Neuronal stem cell (in vitro differentiated cells): ENCODE results near the gene TCF4.

Source experiments
- DNase-seq: peaks from one replicate; pipeline ENCODE4 v3.0.0-alpha.2; 2013; ENCODE audit warnings: low spot score
- H2AFZ ChIP-seq: one replicate; pipeline ENCODE4 v1.6.1; 2013; ENCODE audit warnings: mild to moderate bottlenecking, low read length, inconsistent platforms
- H2AK5ac ChIP-seq: 2 replicates; pipeline ENCODE4 v1.6.1; 2013; ENCODE audit warnings: low read depth, mild to moderate bottlenecking, inconsistent platforms, low read length, moderate library complexity, mixed read lengths
- H2BK120ac ChIP-seq: 2 replicates; pipeline ENCODE4 v1.6.1; 2013; ENCODE audit warnings: low read depth, mild to moderate bottlenecking, inconsistent platforms, low read length, moderate library complexity, mixed read lengths
- H2BK12ac ChIP-seq: one replicate; pipeline ENCODE4 v1.6.1; 2013; ENCODE audit warnings: low read length, inconsistent platforms
- H2BK15ac ChIP-seq: 2 replicates; pipeline ENCODE4 v1.6.1; 2013; ENCODE audit warnings: mild to moderate bottlenecking, low read length, inconsistent platforms, mixed read lengths
- H2BK5ac ChIP-seq: one replicate; pipeline ENCODE4 v1.6.1; 2013; ENCODE audit warnings: inconsistent platforms, mild to moderate bottlenecking, low read length, moderate library complexity
- H3K14ac ChIP-seq: one replicate; pipeline ENCODE4 v1.6.1; 2013; ENCODE audit warnings: low read length, inconsistent platforms
- H3K18ac ChIP-seq: 2 replicates; pipeline ENCODE4 v1.6.1; 2013; ENCODE audit warnings: low read length, inconsistent platforms
- H3K23ac ChIP-seq: 2 replicates; pipeline ENCODE4 v1.6.1; 2013; ENCODE audit warnings: low read depth, mild to moderate bottlenecking, mixed read lengths, low read length, inconsistent platforms; ENCODE audit not compliant: poor library complexity
- H3K27ac ChIP-seq: replicated peaks from 3 replicates; pipeline ENCODE4 v1.5.1; 2013; ENCODE audit warnings: low read length, inconsistent platforms
- H3K27me3 ChIP-seq, 3 experiments: 2 replicates each; pipeline ENCODE4 v1.6.1; 2013; ENCODE audit warnings: low read length in 3 of 3, mild to moderate bottlenecking in 2 of 3, inconsistent platforms in 1 of 3, low read depth in 1 of 3, mixed read lengths in 1 of 3, moderate library complexity in 1 of 3; ENCODE audit not compliant: control insufficient read depth in 3 of 3, insufficient read depth in 3 of 3
- H3K36me3 ChIP-seq, 2 donors: replicated peaks in 1 of 2; 2 replicates each; pipeline ENCODE4 v1.6.1; 2013; ENCODE audit warnings: low read length in 2 of 2; ENCODE audit not compliant: control insufficient read depth in 2 of 2, insufficient read depth in 2 of 2
- H3K4ac ChIP-seq: 2 replicates; pipeline ENCODE4 v1.6.1; 2013; ENCODE audit warnings: inconsistent platforms, mild to moderate bottlenecking, low read length, moderate library complexity
- H3K4me1 ChIP-seq, 2 donors: 1 replicate in 1 of 2; 2 replicates in 1 of 2; pipeline ENCODE4 v1.6.1; 2013; ENCODE audit warnings: low read length in 2 of 2, low read depth in 1 of 2; ENCODE audit not compliant: control insufficient read depth in 2 of 2, insufficient read depth in 1 of 2
- H3K4me2 ChIP-seq: one replicate; pipeline ENCODE4 v1.6.1; 2013; ENCODE audit warnings: mild to moderate bottlenecking, low read length, inconsistent platforms; ENCODE audit not compliant: insufficient read depth, poor library complexity, severe bottlenecking
- H3K4me3 ChIP-seq, 2 donors: 2 replicates each; pipeline ENCODE4 v1.5.1; 2013; ENCODE audit warnings: low read length in 2 of 2, mild to moderate bottlenecking in 2 of 2, inconsistent platforms in 1 of 2, moderate library complexity in 1 of 2
- H3K79me1 ChIP-seq: one replicate; pipeline ENCODE4 v1.6.1; 2013; ENCODE audit warnings: low read depth, mild to moderate bottlenecking, inconsistent platforms, low read length, moderate library complexity
- H3K9ac ChIP-seq: one replicate; pipeline ENCODE4 v1.6.1; 2013; ENCODE audit warnings: mild to moderate bottlenecking, low read depth, low read length, inconsistent platforms; ENCODE audit not compliant: poor library complexity
- H3K9me3 ChIP-seq, 2 donors: replicated peaks in 1 of 2; 2 replicates each; pipeline versions ENCODE3 to v1.6.1; 2013; ENCODE audit warnings: low read length in 2 of 2, mild to moderate bottlenecking in 2 of 2, inconsistent platforms in 1 of 2, low read depth in 1 of 2, mixed read lengths in 1 of 2, moderate library complexity in 1 of 2; ENCODE audit not compliant: control insufficient read depth in 2 of 2, insufficient read depth in 1 of 2
- H4K8ac ChIP-seq: one replicate; pipeline ENCODE4 v1.6.1; 2013; ENCODE audit warnings: low read depth, mild to moderate bottlenecking, inconsistent platforms, low read length, moderate library complexity
- H4K91ac ChIP-seq: one replicate; pipeline ENCODE4 v1.6.1; 2013; ENCODE audit warnings: low read length, low read depth, mild to moderate bottlenecking, inconsistent platforms; ENCODE audit not compliant: poor library complexity
- WGBS, 2 donors: extraction: QIAGEN DNeasy Blood & Tissue Kit; methylation state at CpG; one replicate each; pipeline ENCODE4 v1.1.7; 2013; ENCODE audit warnings: missing lambda C conversion rate in 2 of 2, mixed read lengths in 1 of 2; ENCODE audit not compliant: insufficient read length in 2 of 2, insufficient replicate concordance in 1 of 2; ENCODE audit errors: extremely low coverage in 2 of 2; 5-methylcytosine and 5-hydroxymethylcytosine counted together

TCF4 gene

GRCh38 chr18:55453186-55453585 is 134.8 kb downstream of the TCF4 start:
- H4K91ac ChIP-seq = no peak overlapping the region
- H3K23ac ChIP-seq = no peak overlapping the region
- no CpG with 5 or more reads among the region's 1 CpG for WGBS, 2 donors
- H3K9ac ChIP-seq = no peak overlapping the region
- no peak overlapping the region for H4K8ac ChIP-seq
- no peak overlapping the region for H2BK15ac ChIP-seq
- peaks cover 0 to 3% of the 10 kb centered on the region in 2 donors for H3K4me1 ChIP-seq
- no peak overlapping the region for H3K4me2 ChIP-seq
- peaks cover 1 to 7% of the 10 kb centered on the region in 2 donors for H3K36me3 ChIP-seq
- H3K79me1 ChIP-seq = peaks cover 7% of the 10 kb centered on the region
- H3K14ac ChIP-seq = no peak overlapping the region
- H2BK12ac ChIP-seq = no peak overlapping the region
- H3K4ac ChIP-seq = no peak overlapping the region
- no peak overlapping the region for H2AFZ ChIP-seq
- no peaks in the 10 kb centered on the region for H3K27me3 ChIP-seq
- no peaks in the 10 kb centered on the region for H3K9me3 ChIP-seq
- no peak for DNase-seq
- no peak overlapping the region for H2BK120ac ChIP-seq
- no peak overlapping the region for H3K4me3 ChIP-seq
- H3K18ac ChIP-seq = no peak overlapping the region
- H3K27ac ChIP-seq = no peak overlapping the region
- no peak overlapping the region for H2AK5ac ChIP-seq
- no peak overlapping the region for H2BK5ac ChIP-seq

- H3K27ac ChIP-seq = no peak overlapping the region
- no peak overlapping the region for H2BK5ac ChIP-seq
- H3K79me1 ChIP-seq = peaks cover 7% of the 10 kb centered on the region
- no peaks in the 10 kb centered on the region for H3K27me3 ChIP-seq
- H3K4me3 ChIP-seq = no peak overlapping the region
- H3K4ac ChIP-seq = no peak overlapping the region
- peaks cover 1 to 7% of the 10 kb centered on the region in 2 donors for H3K36me3 ChIP-seq
- no peak overlapping the region for H2AK5ac ChIP-seq
- H3K14ac ChIP-seq = no peak overlapping the region
- H2BK12ac ChIP-seq = no peak overlapping the region
- H3K18ac ChIP-seq = peak overlapping the region; percentile 55
- H2BK15ac ChIP-seq = no peak overlapping the region
- WGBS, 2 donors = no CpG with 5 or more reads among the region's 1 CpG
- no peaks in the 10 kb centered on the region for H3K9me3 ChIP-seq
- H4K8ac ChIP-seq = no peak overlapping the region
- no peak overlapping the region for H4K91ac ChIP-seq
- no peak overlapping the region for H2BK120ac ChIP-seq
- peaks cover 0 to 3% of the 10 kb centered on the region in 2 donors for H3K4me1 ChIP-seq
- DNase-seq = no peak
- no peak overlapping the region for H3K23ac ChIP-seq
- no peak overlapping the region for H3K9ac ChIP-seq
- no peak overlapping the region for H2AFZ ChIP-seq
- no peak overlapping the region for H3K4me2 ChIP-seq
Measured at GRCh38 chr18:55452123-55452611, 135.8 kb downstream of the TCF4 start.

GRCh38 chr18:55449412-55450140 is 138.4 kb downstream of the TCF4 start:
- Histone ChIP-seq H3K4ac (no peak overlapping the region), H2BK120ac (no peak overlapping the region), H3K27me3 (no peaks in the 10 kb centered on the region), H3K27ac (no peak overlapping the region), H4K91ac (no peak overlapping the region), H2BK12ac (no peak overlapping the region), H3K9me3 (peaks cover 0 to 20% of the 10 kb centered on the region in 2 donors), H3K79me1 (peaks cover 4% of the 10 kb centered on the region), H3K4me1 (no peaks in the 10 kb centered on the region), H3K4me3 (no peak overlapping the region), H2BK5ac (no peak overlapping the region), H2AFZ (no peak overlapping the region), H2AK5ac (no peak overlapping the region), H3K18ac (no peak overlapping the region), H3K36me3 (peaks cover 1 to 13% of the 10 kb centered on the region in 2 donors), H2BK15ac (no peak overlapping the region), H3K14ac (no peak overlapping the region), H3K23ac (no peak overlapping the region), H3K9ac (no peak overlapping the region), H3K4me2 (no peak overlapping the region), H4K8ac (no peak overlapping the region)
- no peak for DNase-seq
- no CpG with 5 or more reads among the region's 8 CpGs for WGBS, 2 donors

GRCh38 chr18:55448420-55448819 is 139.6 kb downstream of the TCF4 start:
- H2BK120ac ChIP-seq = no peak overlapping the region
- no CpG with 5 or more reads among the region's 4 CpGs for WGBS, 2 donors
- H3K9me3 ChIP-seq = peaks cover 0 to 24% of the 10 kb centered on the region in 2 donors
- no peak overlapping the region for H3K14ac ChIP-seq
- DNase-seq = no peak
- no peak overlapping the region for H3K4me2 ChIP-seq
- no peak overlapping the region for H4K8ac ChIP-seq
- no peak overlapping the region for H2AFZ ChIP-seq
- no peak overlapping the region for H2BK12ac ChIP-seq
- no peak overlapping the region for H3K18ac ChIP-seq
- no peak overlapping the region for H2BK15ac ChIP-seq
- H3K9ac ChIP-seq = no peak overlapping the region
- H3K4me3 ChIP-seq = no peak overlapping the region
- peaks cover 1 to 13% of the 10 kb centered on the region in 2 donors for H3K36me3 ChIP-seq
- H3K23ac ChIP-seq = no peak overlapping the region
- no peak overlapping the region for H3K4ac ChIP-seq
- no peak overlapping the region for H3K27ac ChIP-seq
- H2AK5ac ChIP-seq = no peak overlapping the region
- no peak overlapping the region for H4K91ac ChIP-seq
- H3K79me1 ChIP-seq = peaks cover 4% of the 10 kb centered on the region
- H3K27me3 ChIP-seq = no peaks in the 10 kb centered on the region
- H2BK5ac ChIP-seq = no peak overlapping the region
- no peaks in the 10 kb centered on the region for H3K4me1 ChIP-seq
